ENCODE results near the gene ADGRD2.

ADGRD2 gene

GRCh38 chr9:124498040-124498439 is 47.8 kb downstream of the ADGRD2 start:
- DNase-seq (ENCODE audit: low spot score): no peak

GRCh38 chr9:124498499-124499146 is 48.4 kb downstream of the ADGRD2 start:
- DNase-seq (ENCODE audit: low spot score): no peak

GRCh38 chr9:124499216-124499615 is 49.0 kb downstream of the ADGRD2 start:
- DNase-seq (ENCODE audit: low spot score): no peak

- DNase-seq (ENCODE audit: low spot score): no peak
These were observed 50.0 kb downstream of the ADGRD2 start for GRCh38 chr9:124500028-124500795.

GRCh38 chr9:124500796-124501611 is 50.8 kb downstream of the ADGRD2 start:
- DNase-seq (ENCODE audit: low spot score): no peak

GRCh38 chr9:124501771-124502320 is 51.6 kb downstream of the ADGRD2 start:
- no peak for DNase-seq (ENCODE audit: low spot score)

GRCh38 chr9:124502711-124503702 is 52.8 kb downstream of the ADGRD2 start:
- DNase-seq (ENCODE audit: low spot score): no peak

- DNase-seq (ENCODE audit: low spot score): no peak
These were observed 53.7 kb downstream of the ADGRD2 start for GRCh38 chr9:124503713-124504529.

GRCh38 chr9:124504530-124505005 is 54.3 kb downstream of the ADGRD2 start:
- DNase-seq (ENCODE audit: low spot score): no peak

GRCh38 chr9:124505006-124505900 is 55.0 kb downstream of the ADGRD2 start:
- DNase-seq (ENCODE audit: low spot score): no peak

GRCh38 chr9:124505901-124506346 is 55.7 kb downstream of the ADGRD2 start:
- no peak for DNase-seq (ENCODE audit: low spot score)

- DNase-seq (ENCODE audit: low spot score): no peak
These were observed 56.2 kb downstream of the ADGRD2 start for GRCh38 chr9:124506433-124506832.

GRCh38 chr9:124506931-124507879 is 57.0 kb downstream of the ADGRD2 start, which contains the start of gene NR5A1:
NR5A1 (minus strand) TSS chr9:124507399; CDS start chr9:124503395, 4,004 bp downstream.
- DNase-seq (ENCODE audit: low spot score): no peak

- no peak for DNase-seq (ENCODE audit: low spot score)
These were observed 57.7 kb downstream of the ADGRD2 start for GRCh38 chr9:124507880-124508423.

GRCh38 chr9:124510650-124511425 is 60.6 kb downstream of the ADGRD2 start:
- DNase-seq (ENCODE audit: low spot score): no peak

GRCh38 chr9:124511426-124511840 is 61.2 kb downstream of the ADGRD2 start:
- no peak for DNase-seq (ENCODE audit: low spot score)
